Gastroesophageal sphincter (tissue), 4 donors: Measurements from ENCODE around the gene ABHD17C. TPM values are rescaled to one million over a fixed set of nuclear protein-coding genes. Genes with fewer than 3 reads are reported as not detected.

Source experiments
- ATAC-seq: fragments of 150-250 bp; one replicate; pipeline ENCODE4 v1.9.1; 2016; ENCODE audit warnings: mild to moderate bottlenecking, moderate library complexity
- H3K27ac ChIP-seq, 4 donors: fragments of 200-600 bp; sonication (generic) in 3 of 4; 1 replicate in 3 of 4; 2 replicates in 1 of 4; pipeline ENCODE4 v1.5.1; 2016 to 2019
- H3K27me3 ChIP-seq: fragments of 200-600 bp; sonication (generic); one replicate; pipeline ENCODE4 v1.5.1; 2019
- H3K36me3 ChIP-seq, 2 donors: fragments of 200-600 bp; sonication (generic); one replicate each; pipeline ENCODE4 v1.5.1; 2019; ENCODE audit warnings: control low read depth in 1 of 2
- H3K4me1 ChIP-seq, 3 donors: fragments of 200-600 bp; sonication (generic); 1 replicate in 2 of 3; 2 replicates in 1 of 3; pipeline ENCODE4 v1.5.1; 2016 to 2019; ENCODE audit warnings: control low read depth in 2 of 3
- H3K4me3 ChIP-seq, 2 donors: fragments of 200-600 bp; sonication (generic); one replicate each; pipeline ENCODE4 v1.5.1; 2019; ENCODE audit warnings: mild to moderate bottlenecking in 1 of 2, moderate library complexity in 1 of 2
- H3K9me3 ChIP-seq, 3 donors: fragments of 200-600 bp; sonication (generic); one replicate each; pipeline ENCODE4 v1.5.1; 2017 to 2019; ENCODE audit warnings: control low read depth in 2 of 3
- CTCF ChIP-seq, 4 experiments: fragments of 200-600 bp in 2 of 4; fragments of 450-650 bp in 2 of 4; sonication (generic) in 1 of 4; IDR thresholded peaks; one replicate each; pipeline ENCODE4 v1.5.1; 2017 to 2019; ENCODE audit warnings: antibody characterized with exemption in 4 of 4, mild to moderate bottlenecking in 2 of 4, moderate library complexity in 2 of 4
- EP300 ChIP-seq: sonication (generic); formaldehyde crosslinking; IDR thresholded peaks from one replicate; pipeline ENCODE4 v1.6.1; 2017; ENCODE audit warnings: antibody characterized with exemption, mild to moderate bottlenecking
- POLR2A ChIP-seq, 2 donors: fragments of 450-650 bp; IDR thresholded peaks; one replicate each; pipeline ENCODE4 v1.6.1; 2017; ENCODE audit warnings: antibody characterized with exemption in 2 of 2, mild to moderate bottlenecking in 2 of 2, moderate library complexity in 1 of 2
- POLR2AphosphoS5 ChIP-seq: sonication (generic); formaldehyde crosslinking; IDR thresholded peaks from one replicate; pipeline ENCODE4 v1.6.1; 2017; ENCODE audit warnings: antibody characterized with exemption
- WGBS, 2 donors: methylation state at CpG; one replicate each; pipeline ENCODE4 v1.1.5; 2018; ENCODE audit warnings: low coverage in 1 of 2; 5-methylcytosine and 5-hydroxymethylcytosine counted together
- total RNA-seq, 4 donors: library from RNA; depleted of rRNA; stranded (reverse); fragments of >200 nt; gene quantifications; one replicate each; pipeline ENCODE4 v1.1.0, GENCODE V29; 2016

Gene ABHD17C
- total RNA-seq, 4 donors from 2014 or later: 1.4 to 5.4 (median 3.5) TPM

GRCh38 chr15:80785335-80785734 lies 90.2 kb downstream of the ABHD17C start:
- peaks cover 0 to 6% (median 2%) of the 10 kb centered on the region in 3 donors for H3K4me1 ChIP-seq
- 88 to 89% methylated on average over 5 of the region's 5 CpGs for WGBS, 2 donors
- H3K27ac ChIP-seq: no peak overlapping the region
- no peak for ATAC-seq
- H3K27me3 ChIP-seq: peaks cover 32% of the 10 kb centered on the region
- no peaks in the 10 kb centered on the region for H3K36me3 ChIP-seq
- no peak for TF ChIP-seq POLR2A (IDR thresholded peaks at IDR 0.05)
- TF ChIP-seq POLR2AphosphoS5: no peak
- no peak for TF ChIP-seq EP300
- no peak for TF ChIP-seq CTCF (IDR thresholded peaks at IDR 0.05)
- H3K9me3 ChIP-seq: no peaks in the 10 kb centered on the region
- H3K4me3 ChIP-seq: no peak overlapping the region

DNA sequence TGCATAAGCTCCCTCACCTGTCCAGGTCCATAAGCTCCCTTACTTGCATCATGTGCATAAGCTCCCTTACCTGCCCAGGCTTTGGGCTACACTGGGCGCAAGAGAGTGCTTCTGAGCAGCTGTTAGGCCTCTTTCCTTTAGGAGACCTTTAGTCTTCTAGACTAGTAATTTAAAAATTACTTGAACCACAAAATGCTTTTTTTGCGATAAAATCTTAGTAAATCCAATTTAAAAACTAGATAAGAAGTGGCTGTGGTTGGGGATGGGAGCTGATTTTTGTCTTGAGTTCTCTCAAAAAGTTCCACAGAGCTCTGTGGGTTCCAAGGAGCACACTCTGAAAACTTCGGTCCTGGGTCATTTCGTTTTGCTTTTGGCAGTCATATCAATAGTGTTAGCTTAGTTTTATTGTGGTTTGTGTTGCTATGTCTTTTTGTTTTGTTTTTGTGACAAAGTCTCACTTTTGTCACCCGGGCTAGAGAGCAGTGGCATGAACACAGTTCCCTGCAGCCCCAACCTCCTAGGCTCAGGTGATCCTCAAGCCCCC lies 90.8 kb downstream of the ABHD17C start:
- whole genome bisulfite sequencing, 2 donors: 90 to 92% methylated on average over 3 to 5 of the region's 5 CpGs
- H3K9me3 ChIP-seq: no peaks in the 10 kb centered on the region
- H3K27me3 ChIP-seq: peaks cover 26% of the 10 kb centered on the region
- H3K27ac ChIP-seq: no peak overlapping the region
- no peak for ATAC-seq
- H3K4me1 ChIP-seq: peaks cover 0 to under 1% (median 0%) of the 10 kb centered on the region in 3 donors
- H3K36me3 ChIP-seq: no peaks in the 10 kb centered on the region
- TF ChIP-seq POLR2AphosphoS5 (no peak), POLR2A (IDR thresholded peaks at IDR 0.05) (no peak), EP300 (no peak), CTCF (IDR thresholded peaks at IDR 0.05) (no peak)
- no peak overlapping the region for H3K4me3 ChIP-seq

DNA sequence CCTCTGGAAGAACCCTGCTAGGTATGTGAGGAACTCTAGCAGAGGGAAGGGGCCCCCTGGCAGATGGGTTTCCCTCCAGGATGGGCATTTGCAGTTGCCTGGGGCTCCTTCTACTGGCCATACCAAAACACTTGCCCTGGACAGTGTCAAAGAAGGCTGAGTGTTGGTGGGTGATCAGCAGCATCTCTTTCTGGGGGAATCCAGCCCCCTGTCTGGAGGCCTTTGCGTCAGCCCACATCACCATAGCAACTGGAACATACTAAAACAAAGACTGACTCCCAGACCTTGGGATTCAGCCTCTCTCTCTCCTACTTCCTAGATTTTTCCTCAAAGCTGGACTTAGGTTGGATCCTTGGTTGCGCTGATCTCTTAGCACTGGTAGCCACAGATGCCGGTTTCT lies 92.2 kb downstream of the ABHD17C start:
- no peak overlapping the region for H3K27ac ChIP-seq
- WGBS, 2 donors: 60 to 87% methylated on average over 1 to 3 of the region's 3 CpGs
- no peak for TF ChIP-seq POLR2AphosphoS5
- TF ChIP-seq POLR2A (IDR thresholded peaks at IDR 0.05): no peak
- TF ChIP-seq EP300: no peak
- no peak for TF ChIP-seq CTCF (IDR thresholded peaks at IDR 0.05)

GRCh38 chr15:80788536-80788935 lies 93.4 kb downstream of the ABHD17C start:
- Histone ChIP-seq H3K36me3 (no peaks in the 10 kb centered on the region), H3K4me1 (no peaks in the 10 kb centered on the region), H3K27ac (no peak overlapping the region), H3K27me3 (peaks cover 13% of the 10 kb centered on the region), H3K4me3 (no peak overlapping the region), H3K9me3 (no peaks in the 10 kb centered on the region)
- 68 to 76% methylated on average over 6 of the region's 6 CpGs for WGBS, 2 donors
- no peak for TF ChIP-seq CTCF (IDR thresholded peaks at IDR 0.05)
- TF ChIP-seq POLR2AphosphoS5: no peak
- TF ChIP-seq EP300: no peak
- no peak for TF ChIP-seq POLR2A (IDR thresholded peaks at IDR 0.05)
- no peak for ATAC-seq

More for the DNA sequence above, 92.2 kb downstream of the ABHD17C start:
- H3K27me3 ChIP-seq: peaks cover 13% of the 10 kb centered on the region
- no peak for ATAC-seq
- no peaks in the 10 kb centered on the region for H3K9me3 ChIP-seq
- no peaks in the 10 kb centered on the region for H3K36me3 ChIP-seq
- no peaks in the 10 kb centered on the region for H3K4me1 ChIP-seq
- H3K4me3 ChIP-seq: no peak overlapping the region

DNA sequence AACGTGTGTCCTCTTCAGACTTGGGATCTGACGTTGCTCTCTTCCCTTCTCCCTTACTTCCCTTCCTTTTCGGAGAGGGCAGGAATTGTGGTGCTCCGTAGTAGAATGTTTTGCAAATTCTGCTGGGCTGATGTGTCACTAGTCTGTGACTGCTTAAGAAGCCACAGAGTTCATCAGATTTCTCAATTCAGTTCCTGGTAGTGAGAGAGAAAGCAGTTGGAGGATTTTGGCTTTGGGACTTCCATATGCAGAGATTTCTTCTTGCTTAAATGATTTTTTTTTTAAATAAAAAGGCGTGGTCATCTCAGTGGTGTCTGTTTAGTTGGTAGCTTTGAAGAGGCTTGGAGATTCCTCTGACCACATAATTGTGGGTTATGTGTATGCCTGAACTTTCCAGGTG lies 94.2 kb downstream of the ABHD17C start:
- H3K27me3 ChIP-seq: peaks cover 13% of the 10 kb centered on the region
- no peak overlapping the region for H3K27ac ChIP-seq
- ATAC-seq: no peak
- no peaks in the 10 kb centered on the region for H3K9me3 ChIP-seq
- WGBS, 2 donors: 53 to 88% methylated on average over 1 to 5 of the region's 5 CpGs
- H3K4me3 ChIP-seq: no peak overlapping the region
- no peaks in the 10 kb centered on the region for H3K36me3 ChIP-seq
- no peaks in the 10 kb centered on the region for H3K4me1 ChIP-seq
- no peak for TF ChIP-seq POLR2AphosphoS5
- no peak for TF ChIP-seq POLR2A (IDR thresholded peaks at IDR 0.05)
- no peak for TF ChIP-seq EP300
- TF ChIP-seq CTCF (IDR thresholded peaks at IDR 0.05): no peak
